ENCODE measurements around the gene TMEM45B. TPM values are rescaled to one million over a fixed set of nuclear protein-coding genes. Genes with fewer than 3 reads are reported as not detected.
"Not testable (repeated sequence)": the region's sequence is repeated elsewhere in the genome, so short reads cannot be mapped to it uniquely, and the experiment has no call there.

TMEM45B gene
- total RNA-seq, 1 donor: not detected

DNA sequence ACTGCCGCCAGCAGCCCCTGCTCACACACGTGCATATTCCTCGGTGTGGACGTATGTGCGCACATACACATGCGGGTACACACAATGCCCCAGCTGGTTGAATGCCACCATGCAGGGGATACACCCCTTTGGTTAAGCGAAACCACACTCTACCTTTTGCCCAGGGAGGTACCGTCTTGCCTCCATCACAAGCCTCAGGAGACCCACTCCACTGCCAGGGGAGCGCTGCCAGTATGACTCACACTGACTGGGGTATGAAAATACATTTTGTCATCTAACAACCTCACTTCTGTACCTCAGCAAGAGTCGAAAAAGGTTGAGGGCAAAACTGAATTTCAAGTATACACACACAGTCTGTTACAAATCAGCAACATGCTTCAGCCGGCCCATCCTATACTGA is 39.4 kb downstream of the TMEM45B start:
- TF ChIP-seq, protein P1, sequence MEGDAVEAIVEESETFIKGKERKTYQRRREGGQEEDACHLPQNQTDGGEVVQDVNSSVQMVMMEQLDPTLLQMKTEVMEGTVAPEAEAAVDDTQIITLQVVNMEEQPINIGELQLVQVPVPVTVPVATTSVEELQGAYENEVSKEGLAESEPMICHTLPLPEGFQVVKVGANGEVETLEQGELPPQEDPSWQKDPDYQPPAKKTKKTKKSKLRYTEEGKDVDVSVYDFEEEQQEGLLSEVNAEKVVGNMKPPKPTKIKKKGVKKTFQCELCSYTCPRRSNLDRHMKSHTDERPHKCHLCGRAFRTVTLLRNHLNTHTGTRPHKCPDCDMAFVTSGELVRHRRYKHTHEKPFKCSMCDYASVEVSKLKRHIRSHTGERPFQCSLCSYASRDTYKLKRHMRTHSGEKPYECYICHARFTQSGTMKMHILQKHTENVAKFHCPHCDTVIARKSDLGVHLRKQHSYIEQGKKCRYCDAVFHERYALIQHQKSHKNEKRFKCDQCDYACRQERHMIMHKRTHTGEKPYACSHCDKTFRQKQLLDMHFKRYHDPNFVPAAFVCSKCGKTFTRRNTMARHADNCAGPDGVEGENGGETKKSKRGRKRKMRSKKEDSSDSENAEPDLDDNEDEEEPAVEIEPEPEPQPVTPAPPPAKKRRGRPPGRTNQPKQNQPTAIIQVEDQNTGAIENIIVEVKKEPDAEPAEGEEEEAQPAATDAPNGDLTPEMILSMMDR (IDR thresholded peaks at IDR 0.05; ENCODE audit: insufficient read depth, low read length): no peak
- H3K4me3 ChIP-seq (ENCODE audit: low read depth, low read length): no peak overlapping the region
- peak; percentile 24 for DNase-seq (ENCODE audit: low read depth)

DNA sequence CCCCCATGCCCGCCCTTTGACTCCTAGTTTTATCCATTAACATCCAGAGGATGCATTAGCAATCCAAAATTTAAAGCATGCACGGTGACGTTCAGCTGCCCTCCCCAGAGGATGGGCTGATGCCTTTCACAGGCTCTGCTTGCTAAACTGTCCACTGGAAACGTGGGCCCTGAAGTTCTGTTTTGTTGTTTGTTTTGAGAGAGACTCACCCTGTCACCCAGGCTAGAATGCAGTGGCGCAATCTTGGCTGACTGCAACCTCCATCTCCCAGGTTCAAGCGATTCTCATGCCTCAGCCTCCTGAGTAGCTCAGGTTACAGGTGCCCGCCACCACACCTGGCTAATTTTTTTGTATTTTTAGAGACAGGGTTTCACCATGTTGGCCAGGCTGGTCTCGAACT is 40.4 kb downstream of the TMEM45B start:
- no peak for DNase-seq (ENCODE audit: low read depth)
- TF ChIP-seq, protein P1 (IDR thresholded peaks at IDR 0.05; ENCODE audit: insufficient read depth, low read length): no peak
- no peak overlapping the region for H3K4me3 ChIP-seq (ENCODE audit: low read depth, low read length)

DNA sequence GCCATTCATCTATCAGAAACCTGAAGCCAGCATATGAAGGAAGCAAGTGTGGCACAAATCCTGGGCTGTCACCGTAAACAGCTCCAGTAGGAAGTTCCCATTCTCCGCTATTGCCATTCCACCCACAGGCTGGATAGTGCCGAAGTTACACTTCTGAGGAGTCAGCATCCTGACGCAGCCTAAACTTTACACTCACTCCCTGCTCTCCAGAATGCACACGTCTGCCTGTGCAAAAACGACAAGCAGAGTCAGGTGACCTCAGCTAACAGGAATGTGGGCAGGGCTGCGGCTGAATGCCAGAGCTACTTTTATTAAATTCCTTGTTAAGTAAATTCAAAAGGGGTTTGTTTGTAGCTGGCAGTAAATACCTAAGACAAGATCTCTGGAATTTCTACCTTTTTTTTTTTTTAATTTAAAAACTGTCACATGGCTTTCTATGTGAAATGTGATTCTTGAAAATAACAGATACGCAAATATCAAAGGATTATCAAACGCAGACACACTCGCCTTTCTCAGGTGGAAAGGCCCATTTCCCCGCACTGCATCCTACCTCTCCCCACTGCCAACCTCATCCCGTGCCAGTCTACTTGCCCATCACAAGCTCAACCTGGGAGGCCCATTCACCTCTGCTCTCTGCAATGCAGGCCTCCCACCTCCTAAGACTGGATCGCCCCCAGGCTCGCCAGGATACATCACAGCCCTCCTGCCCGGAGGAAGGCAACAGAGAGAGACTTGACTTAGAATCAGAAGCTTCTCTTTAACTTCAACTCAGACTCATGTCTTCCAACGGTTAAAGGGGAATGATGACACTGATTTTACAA is 46.3 kb downstream of the TMEM45B start:
- TF ChIP-seq, protein P1 (IDR thresholded peaks at IDR 0.05; ENCODE audit: insufficient read depth, low read length): no peak
- no peak overlapping the region for H3K4me3 ChIP-seq (ENCODE audit: low read depth, low read length)
- peak; percentile 93 for DNase-seq (ENCODE audit: low read depth)

DNA sequence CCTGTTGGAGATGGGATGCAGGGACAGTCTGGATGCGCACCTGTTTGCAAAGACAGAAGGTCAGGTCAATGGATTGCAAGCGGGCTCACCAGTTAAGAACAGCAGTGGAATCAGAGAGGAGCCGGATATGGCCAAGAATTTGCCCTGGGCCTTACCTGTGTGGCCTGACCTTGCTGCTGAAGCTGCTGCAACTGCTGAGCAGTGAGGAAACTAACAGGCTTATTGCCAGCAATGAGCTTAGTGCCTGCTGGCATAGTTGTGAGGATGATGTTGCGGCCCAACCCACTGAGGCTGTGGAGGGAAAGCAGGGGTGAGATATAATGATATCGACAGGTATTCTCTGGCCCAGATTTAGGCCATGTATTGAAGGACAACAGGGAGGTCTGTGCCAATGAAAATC is 49.2 kb downstream of the TMEM45B start:
- no peak for DNase-seq (ENCODE audit: low read depth)
- H3K4me3 ChIP-seq (ENCODE audit: low read depth, low read length): no peak overlapping the region
- TF ChIP-seq, protein P1 (IDR thresholded peaks at IDR 0.05; ENCODE audit: insufficient read depth, low read length): no peak

DNA sequence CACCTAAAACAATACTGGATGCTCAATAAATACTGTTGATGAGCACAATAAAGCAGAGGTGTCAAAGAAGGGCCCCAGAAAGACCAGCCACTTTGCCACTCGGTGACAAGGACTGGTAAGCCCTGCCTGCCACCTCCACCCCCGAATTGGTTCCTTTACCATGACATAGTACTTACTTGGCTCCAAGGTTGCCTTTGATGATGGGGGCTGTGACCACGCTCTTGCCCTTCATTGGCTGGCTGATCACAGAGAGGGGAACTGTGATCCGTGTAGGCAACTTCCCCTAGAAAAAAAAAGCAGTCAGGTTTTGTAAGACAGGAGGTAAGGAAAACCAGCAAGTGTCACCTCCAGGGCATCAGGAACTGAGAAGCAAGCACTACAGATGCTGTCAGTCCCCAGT is 50.1 kb downstream of the TMEM45B start:
- no peak for DNase-seq (ENCODE audit: low read depth)
- TF ChIP-seq, protein P1 (IDR thresholded peaks at IDR 0.05; ENCODE audit: insufficient read depth, low read length): no peak
- H3K4me3 ChIP-seq (ENCODE audit: low read depth, low read length): no peak overlapping the region

DNA sequence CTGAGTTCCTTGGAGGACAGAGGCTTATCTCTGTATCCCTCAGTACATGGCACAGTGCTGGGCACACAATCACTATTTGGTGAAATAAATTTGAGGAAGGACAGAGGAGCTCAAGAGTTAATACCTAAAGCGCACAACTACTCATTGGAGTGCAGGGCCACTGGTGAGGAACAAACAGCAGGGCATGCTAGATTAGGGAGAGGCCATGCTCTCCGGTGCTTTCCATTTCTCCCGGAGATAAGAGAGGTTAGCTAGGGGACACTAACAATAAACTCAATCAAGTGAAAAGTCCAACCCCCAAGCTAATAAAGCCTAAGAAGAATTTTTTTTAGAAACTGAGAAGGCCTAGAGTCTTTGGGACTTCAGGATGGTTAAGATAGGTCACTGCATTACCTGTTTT is 50.7 kb downstream of the TMEM45B start:
- TF ChIP-seq, protein P1 (IDR thresholded peaks at IDR 0.05; ENCODE audit: insufficient read depth, low read length): no peak
- no peak for DNase-seq (ENCODE audit: low read depth)
- H3K4me3 ChIP-seq (ENCODE audit: low read depth, low read length): no peak overlapping the region

DNA sequence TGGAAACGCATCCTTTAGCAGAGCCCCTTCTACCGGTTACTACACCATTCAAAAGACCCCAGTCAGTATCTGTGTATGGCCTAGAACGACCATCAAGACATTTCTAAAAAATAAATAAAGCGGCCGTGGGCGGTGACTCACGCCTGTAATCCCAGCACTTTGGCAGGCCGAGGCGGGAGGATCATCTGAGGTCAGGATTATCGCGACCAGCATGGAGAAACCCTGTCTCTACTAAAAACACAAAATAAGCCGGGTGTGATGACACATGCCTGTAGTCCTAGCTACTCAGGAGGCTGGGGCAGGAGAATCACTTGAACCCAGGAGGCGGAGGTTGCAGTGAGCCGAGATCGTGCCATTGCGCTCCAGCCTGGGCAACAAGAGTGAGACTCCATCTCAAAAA is 53.0 kb downstream of the TMEM45B start:
- H3K4me3 ChIP-seq (ENCODE audit: low read depth, low read length); DNase-seq (ENCODE audit: low read depth): not testable (repeated sequence)
